ENCODE measurements around the gene ANXA11.

The ANXA11 gene

GRCh38 chr10:80168679-80169380 is 36.5 kb downstream of the ANXA11 start:
- no peak for DNase-seq (ENCODE audit: low read depth)

GRCh38 chr10:80168162-80168511 is 37.2 kb downstream of the ANXA11 start:
- TF ChIP-seq MAX (IDR thresholded peaks at IDR 0.05; ENCODE audit: low read depth, low read length) (no peak), POLR2A (IDR thresholded peaks at IDR 0.05; ENCODE audit: extremely low read depth, insufficient read length) (no peak), MYC (IDR thresholded peaks at IDR 0.05; ENCODE audit: low read depth, low read length) (no peak), CTCF (IDR thresholded peaks at IDR 0.05; ENCODE audit: low read depth, low read length) (no peak)
- DNase-seq (ENCODE audit: low read depth), result no peak
- H3K4me3 ChIP-seq (ENCODE audit: low read depth, low read length), result no peak overlapping the region

More at GRCh38 chr10:80168679-80169380, 36.5 kb downstream of the ANXA11 start:
- no peak for TF ChIP-seq MAX (IDR thresholded peaks at IDR 0.05; ENCODE audit: low read depth, low read length)
- TF ChIP-seq CTCF (IDR thresholded peaks at IDR 0.05; ENCODE audit: low read depth, low read length), result peak; percentile 32
- H3K4me3 ChIP-seq (ENCODE audit: low read depth, low read length), result no peak overlapping the region

- DNase-seq (ENCODE audit: low read depth), result no peak
- no peak overlapping the region for H3K4me3 ChIP-seq (ENCODE audit: low read depth, low read length)
- TF ChIP-seq CTCF (IDR thresholded peaks at IDR 0.05; ENCODE audit: low read depth, low read length) (no peak), POLR2A (IDR thresholded peaks at IDR 0.05; ENCODE audit: extremely low read depth, insufficient read length) (no peak), MYC (IDR thresholded peaks at IDR 0.05; ENCODE audit: low read depth, low read length) (no peak), MAX (IDR thresholded peaks at IDR 0.05; ENCODE audit: low read depth, low read length) (no peak)
Measured at GRCh38 chr10:80167471-80168161, 37.7 kb downstream of the ANXA11 start.

- TF ChIP-seq MAX (IDR thresholded peaks at IDR 0.05; ENCODE audit: low read depth, low read length) (no peak), CTCF (IDR thresholded peaks at IDR 0.05; ENCODE audit: low read depth, low read length) (no peak), POLR2A (IDR thresholded peaks at IDR 0.05; ENCODE audit: extremely low read depth, insufficient read length) (no peak), MYC (IDR thresholded peaks at IDR 0.05; ENCODE audit: low read depth, low read length) (no peak)
- H3K4me3 ChIP-seq (ENCODE audit: low read depth, low read length), result no peak overlapping the region
- DNase-seq (ENCODE audit: low read depth), result peak; percentile 39
Measured at GRCh38 chr10:80166581-80167470, 38.5 kb downstream of the ANXA11 start.

GRCh38 chr10:80165173-80165572 is 40.2 kb downstream of the ANXA11 start:
- DNase-seq (ENCODE audit: low read depth), result no peak
- no peak for TF ChIP-seq MYC (IDR thresholded peaks at IDR 0.05; ENCODE audit: low read depth, low read length)
- no peak for TF ChIP-seq POLR2A (IDR thresholded peaks at IDR 0.05; ENCODE audit: extremely low read depth, insufficient read length)
- no peak for TF ChIP-seq CTCF (IDR thresholded peaks at IDR 0.05; ENCODE audit: low read depth, low read length)
- TF ChIP-seq MAX (IDR thresholded peaks at IDR 0.05; ENCODE audit: low read depth, low read length), result no peak
- H3K4me3 ChIP-seq (ENCODE audit: low read depth, low read length), result no peak overlapping the region
